ENCODE results near the gene PUS1. TPM values are rescaled to one million over a fixed set of nuclear protein-coding genes. Genes with fewer than 3 reads are reported as not detected.
A peak's percentile ranks its signal among the peaks of the same experiment; 100 is the strongest.

Gene PUS1
- total RNA-seq, 3 donors from 2014 or later = 8.8 to 31.5 (median 20.9) TPM

DNA sequence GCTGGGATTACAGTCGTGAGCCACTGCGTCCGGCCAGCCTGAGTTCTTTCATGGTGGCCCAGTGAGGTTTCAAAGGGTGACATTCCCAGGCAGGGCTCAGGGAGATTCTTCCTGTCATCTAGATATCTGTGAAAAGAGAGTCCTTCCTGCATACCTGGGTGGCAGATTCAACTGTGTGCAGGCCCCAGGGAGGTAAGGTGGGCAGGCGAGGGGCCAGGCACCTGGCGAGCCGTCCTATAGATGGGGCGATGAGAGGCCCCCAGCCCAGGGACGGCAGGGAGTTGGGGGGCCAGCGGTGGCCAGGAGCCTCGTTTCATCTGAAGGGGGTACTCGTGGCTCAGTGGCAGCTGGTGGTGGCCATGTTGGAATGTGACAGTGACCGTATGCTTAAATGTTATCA, 13.6 kb downstream of the PUS1 start:
- peak in 1 of 2 donors; percentile 46 for DNase-seq (ENCODE audit: low spot score in 2 of 2)

DNA sequence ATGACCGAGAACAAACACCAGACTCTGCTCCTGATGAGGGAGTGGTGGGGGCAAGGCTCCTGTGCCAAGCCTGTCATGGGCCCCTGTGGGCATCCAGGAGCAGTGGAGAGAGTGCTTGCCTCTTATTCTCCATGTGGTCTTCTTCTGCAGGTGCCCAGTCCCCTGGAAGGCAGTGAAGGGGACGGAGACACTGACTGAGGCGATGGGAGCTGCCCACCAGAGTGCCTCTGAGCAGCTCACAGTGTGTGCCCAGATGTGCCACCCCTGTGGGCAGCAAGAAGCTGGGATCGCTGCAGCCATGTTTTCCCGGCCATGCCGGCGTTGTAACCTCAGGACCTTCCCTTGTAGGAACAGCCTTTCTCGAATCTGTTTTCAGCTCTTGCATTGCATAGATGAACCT, 14.3 kb downstream of the PUS1 start:
- TF ChIP-seq POLR2A (IDR thresholded peaks at IDR 0.05) = no peak
- TF ChIP-seq POLR2AphosphoS5 (IDR thresholded peaks at IDR 0.05) = no peak
- no peak for TF ChIP-seq CTCF (IDR thresholded peaks at IDR 0.05)
- intact Hi-C loops (cut with DNase I; ENCODE audit: low total_unique reads) = no loop called here
- Histone ChIP-seq H3K4me1 (no peaks in the 10 kb centered on the region), H3K36me3 (no peaks in the 10 kb centered on the region), H3K27me3 (no peaks in the 10 kb centered on the region), H3K4me3 (no peak overlapping the region), H3K27ac (no peak overlapping the region), H3K9me3 (no peaks in the 10 kb centered on the region)
- peak in 1 of 2 donors; percentile 37 for DNase-seq (ENCODE audit: low spot score in 2 of 2)

More for the DNA sequence above, 13.6 kb downstream of the PUS1 start:
- Histone ChIP-seq H3K9me3 (no peaks in the 10 kb centered on the region), H3K27ac (no peak overlapping the region), H3K4me1 (no peaks in the 10 kb centered on the region), H3K4me3 (no peak overlapping the region), H3K36me3 (no peaks in the 10 kb centered on the region), H3K27me3 (no peaks in the 10 kb centered on the region)
- TF ChIP-seq POLR2A (IDR thresholded peaks at IDR 0.05) = no peak
- intact Hi-C loops (cut with DNase I; ENCODE audit: low total_unique reads) = no loop called here

DNA sequence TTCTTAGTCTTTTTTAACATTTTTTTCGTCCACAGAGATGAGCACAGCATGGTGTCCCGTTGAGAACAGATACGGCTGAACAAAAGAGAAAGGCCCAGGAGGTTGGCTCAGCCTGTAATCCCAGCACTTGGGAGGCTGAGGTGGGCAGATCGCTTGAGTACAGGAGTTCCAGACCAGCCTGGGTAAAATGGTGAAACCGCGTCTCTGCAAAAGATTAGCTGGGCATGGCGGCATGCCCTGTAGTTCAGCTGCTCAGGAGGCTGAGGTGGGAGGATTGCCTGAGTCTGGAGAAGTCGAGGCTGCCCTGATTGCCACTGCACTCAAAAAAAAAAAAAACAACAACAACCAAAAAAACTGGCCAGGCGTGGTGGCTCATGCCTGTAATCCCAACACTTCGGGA, 14.8 kb downstream of the PUS1 start:
- Histone ChIP-seq H3K4me3 (no peak overlapping the region), H3K4me1 (no peaks in the 10 kb centered on the region), H3K27me3 (no peaks in the 10 kb centered on the region), H3K27ac (no peak overlapping the region), H3K36me3 (no peaks in the 10 kb centered on the region), H3K9me3 (no peaks in the 10 kb centered on the region)
- intact Hi-C loops (cut with DNase I; ENCODE audit: low total_unique reads) = no loop called here
- DNase-seq (ENCODE audit: low spot score in 2 of 2) = peak in 1 of 2 donors; percentile 10
- no peak for TF ChIP-seq POLR2AphosphoS5 (IDR thresholded peaks at IDR 0.05)
- no peak for TF ChIP-seq CTCF (IDR thresholded peaks at IDR 0.05)
- no peak for TF ChIP-seq POLR2A (IDR thresholded peaks at IDR 0.05)

DNA sequence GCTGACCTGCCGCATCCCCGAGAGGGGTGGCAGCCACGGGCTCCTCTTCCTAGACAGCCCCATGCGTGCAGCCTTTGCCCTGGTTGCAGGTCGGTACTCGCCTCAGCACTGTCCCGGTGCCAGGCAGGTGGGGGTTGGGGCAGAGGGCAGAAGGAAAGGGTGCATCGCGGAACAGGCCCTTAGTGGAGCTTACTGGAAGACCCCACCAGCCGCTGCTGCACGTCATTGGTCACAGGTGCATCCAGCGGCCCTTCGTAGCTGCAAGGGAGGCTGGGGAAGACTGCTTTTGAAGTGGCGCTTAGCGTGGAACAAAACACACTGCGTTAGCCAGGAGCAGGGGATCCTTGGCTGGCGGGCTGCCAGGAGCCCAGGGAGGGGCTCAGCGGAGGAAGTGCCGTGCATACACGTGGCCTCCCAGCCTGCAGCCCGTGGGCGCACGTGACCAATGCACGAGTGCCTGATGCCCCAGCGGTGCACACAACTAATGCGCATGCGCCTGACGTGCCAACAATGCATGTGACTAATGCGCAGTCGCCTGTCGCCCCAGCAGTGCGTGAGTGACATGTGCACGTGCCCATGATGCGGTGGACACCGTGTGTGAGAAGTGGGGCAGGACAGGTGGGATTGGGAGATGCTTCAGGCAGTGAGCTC, 15.7 kb downstream of the PUS1 start:
- no peak overlapping the region for H3K4me3 ChIP-seq
- no peaks in the 10 kb centered on the region for H3K36me3 ChIP-seq
- H3K27ac ChIP-seq = no peak overlapping the region
- DNase-seq (ENCODE audit: low spot score in 2 of 2) = peak; percentile 11 to 47
- intact Hi-C loops (cut with DNase I; ENCODE audit: low total_unique reads) = no loop called here
- no peaks in the 10 kb centered on the region for H3K9me3 ChIP-seq
- TF ChIP-seq CTCF (IDR thresholded peaks at IDR 0.05) = no peak
- no peak for TF ChIP-seq POLR2A (IDR thresholded peaks at IDR 0.05)
- TF ChIP-seq POLR2AphosphoS5 (IDR thresholded peaks at IDR 0.05) = no peak
- H3K27me3 ChIP-seq = no peaks in the 10 kb centered on the region
- H3K4me1 ChIP-seq = no peaks in the 10 kb centered on the region

DNA sequence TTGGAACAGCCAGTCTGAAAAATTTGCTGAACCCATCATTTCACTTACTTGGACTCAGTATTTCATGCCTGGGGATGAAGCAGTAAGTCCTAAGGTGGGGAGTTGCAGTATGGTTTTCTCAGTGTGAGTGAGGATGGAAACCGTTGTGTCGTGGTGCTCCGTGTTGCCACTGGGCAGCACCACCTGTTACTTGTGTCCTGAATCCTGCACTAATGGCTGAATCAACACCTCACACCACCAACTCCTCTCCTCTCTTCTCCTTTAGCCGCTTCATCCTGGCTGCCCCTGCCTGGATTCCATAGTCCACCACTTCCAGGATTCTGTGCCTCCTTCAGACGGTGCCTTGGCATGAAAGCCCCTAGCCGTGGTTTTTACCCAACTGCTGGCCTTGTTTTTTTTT, 17.7 kb downstream of the PUS1 start:
- Histone ChIP-seq H3K27me3 (no peaks in the 10 kb centered on the region), H3K4me1 (peaks cover 0 to 4% of the 10 kb centered on the region in 2 donors), H3K27ac (no peak overlapping the region), H3K9me3 (no peaks in the 10 kb centered on the region), H3K36me3 (no peaks in the 10 kb centered on the region), H3K4me3 (no peak overlapping the region)
- intact Hi-C loops (cut with DNase I; ENCODE audit: low total_unique reads) = no loop called here
- no peak for TF ChIP-seq CTCF (IDR thresholded peaks at IDR 0.05)
- no peak for TF ChIP-seq POLR2AphosphoS5 (IDR thresholded peaks at IDR 0.05)
- no peak for TF ChIP-seq POLR2A (IDR thresholded peaks at IDR 0.05)
- no peak for DNase-seq (ENCODE audit: low spot score in 2 of 2)

All from breast epithelium (tissue), 4 donors.